KMS-11 (cell line): ENCODE measurements around the gene FUT6.

ENCODE experiments used
- H2AFZ ChIP-seq: fragments of 200-600 bp; sonication (generic); 2 replicates; pipeline ENCODE4 v1.6.1; 2016; ENCODE audit warnings: antibody characterized with exemption, mixed run types, low read depth
- H3K27ac ChIP-seq: fragments of 200-600 bp; sonication (generic); 2 replicates; pipeline ENCODE4 v1.6.1; 2016; ENCODE audit warnings: mild to moderate bottlenecking, mixed run types
- H3K27me3 ChIP-seq: fragments of 200-600 bp; sonication (generic); 2 replicates; pipeline ENCODE4 v1.6.1; 2017; ENCODE audit warnings: mild to moderate bottlenecking, low read depth, mixed run types, moderate library complexity; ENCODE audit not compliant: insufficient read depth
- H3K36me3 ChIP-seq: fragments of 200-600 bp; sonication (generic); 2 replicates; pipeline ENCODE4 v1.6.1; 2017; ENCODE audit warnings: mild to moderate bottlenecking, mixed run types; ENCODE audit not compliant: insufficient read depth
- H3K4me1 ChIP-seq: fragments of 200-600 bp; sonication (generic); 2 replicates; pipeline ENCODE4 v1.6.1; 2016; ENCODE audit warnings: mild to moderate bottlenecking, low read depth, mixed run types; ENCODE audit not compliant: poor library complexity, severe bottlenecking
- H3K4me2 ChIP-seq: fragments of 200-600 bp; sonication (generic); 2 replicates; pipeline ENCODE4 v1.7.0; 2016; ENCODE audit warnings: mild to moderate bottlenecking, mixed run types
- H3K4me3 ChIP-seq: fragments of 200-600 bp; sonication (generic); IDR thresholded peaks from 2 replicates; pipeline ENCODE4 v1.6.1; 2017; ENCODE audit warnings: low read depth, low read length, mixed read lengths; ENCODE audit not compliant: insufficient read depth
- H3K79me2 ChIP-seq: fragments of 200-600 bp; sonication (generic); 2 replicates; pipeline ENCODE4 v1.6.1; 2016; ENCODE audit warnings: low read depth, mixed run types; ENCODE audit not compliant: insufficient read depth
- H3K9ac ChIP-seq: fragments of 200-600 bp; sonication (generic); 2 replicates; pipeline ENCODE4 v1.6.1; 2016; ENCODE audit warnings: mild to moderate bottlenecking, mixed run types
- H4K20me1 ChIP-seq: fragments of 200-600 bp; sonication (generic); 2 replicates; pipeline ENCODE4 v1.6.1; 2016; ENCODE audit warnings: mild to moderate bottlenecking, mixed run types; ENCODE audit not compliant: insufficient read depth
- CTCF ChIP-seq: fragments of 200-600 bp; sonication (generic); conservative IDR thresholded peaks from 2 replicates; pipeline ENCODE4 v1.6.1; 2017; ENCODE audit warnings: low read depth, mild to moderate bottlenecking, antibody characterized with exemption, low read length, moderate library complexity, mixed read lengths

FUT6 gene

GRCh38 chr19:5867201-5868136 is 28.0 kb upstream of the FUT6 start:
- Histone ChIP-seq H3K36me3 (no peaks in the 10 kb centered on the region), H3K27me3 (peaks cover 19% of the 10 kb centered on the region; the same call in 1 of the 2 replicates), H3K4me3 (no peak overlapping the region), H4K20me1 (no peaks in the 10 kb centered on the region), H3K27ac (no peak overlapping the region), H3K79me2 (no peaks in the 10 kb centered on the region), H3K4me2 (no peak overlapping the region), H3K4me1 (no peaks in the 10 kb centered on the region), H2AFZ (no peak overlapping the region), H3K9ac (no peak overlapping the region)
- no peak for TF ChIP-seq CTCF

GRCh38 chr19:5865772-5866171 is 26.3 kb upstream of the FUT6 start:
- TF ChIP-seq CTCF: no peak
- H3K4me2 ChIP-seq: no peak overlapping the region
- no peaks in the 10 kb centered on the region for H4K20me1 ChIP-seq
- H3K27me3 ChIP-seq: peaks cover 16% of the 10 kb centered on the region; the same call in 1 of the 2 replicates
- no peak overlapping the region for H3K4me3 ChIP-seq
- H3K4me1 ChIP-seq: no peaks in the 10 kb centered on the region
- H2AFZ ChIP-seq: no peak overlapping the region
- no peaks in the 10 kb centered on the region for H3K36me3 ChIP-seq
- no peaks in the 10 kb centered on the region for H3K79me2 ChIP-seq
- no peak overlapping the region for H3K27ac ChIP-seq
- H3K9ac ChIP-seq: no peak overlapping the region

- Histone ChIP-seq H3K4me1 (no peaks in the 10 kb centered on the region), H3K27me3 (peaks cover 19% of the 10 kb centered on the region; the same call in 1 of the 2 replicates), H3K4me2 (no peak overlapping the region), H3K9ac (no peak overlapping the region), H3K79me2 (no peaks in the 10 kb centered on the region), H3K36me3 (no peaks in the 10 kb centered on the region), H3K4me3 (no peak overlapping the region), H4K20me1 (no peaks in the 10 kb centered on the region), H2AFZ (no peak overlapping the region), H3K27ac (no peak overlapping the region)
- TF ChIP-seq CTCF: no peak; the same call in 1 of the 2 replicates
Observed at GRCh38 chr19:5864725-5865486, 25.4 kb upstream of the FUT6 start.

GRCh38 chr19:5864013-5864720 is 24.7 kb upstream of the FUT6 start:
- no peak overlapping the region for H3K27ac ChIP-seq
- H3K4me2 ChIP-seq: no peak overlapping the region
- H3K9ac ChIP-seq: no peak overlapping the region
- no peak overlapping the region for H3K4me3 ChIP-seq
- no peaks in the 10 kb centered on the region for H3K36me3 ChIP-seq
- no peaks in the 10 kb centered on the region for H4K20me1 ChIP-seq
- peaks cover 23% of the 10 kb centered on the region; the same call in 1 of the 2 replicates for H3K27me3 ChIP-seq
- H2AFZ ChIP-seq: no peak overlapping the region
- TF ChIP-seq CTCF: no peak
- no peaks in the 10 kb centered on the region for H3K79me2 ChIP-seq
- H3K4me1 ChIP-seq: no peaks in the 10 kb centered on the region
